Cardiac muscle cell (in vitro differentiated cells and primary cell): ENCODE results near the gene KRTAP2-3. TPM values are rescaled to one million over a fixed set of nuclear protein-coding genes. Genes with fewer than 3 reads are reported as not detected.

Experiments
- DNase-seq, 2 donors: peaks; one replicate each; pipeline versions ENCODE4 v3.0.0 to v3.0.0-alpha.2; 2010 to 2017; ENCODE audit warnings: low read depth in 1 of 2, low spot score in 1 of 2
- H3K27ac ChIP-seq: fragments of 200-600 bp; sonication (generic); 2 replicates; pipeline ENCODE4 v1.5.1; 2016
- H3K27me3 ChIP-seq: fragments of 200-600 bp; sonication (generic); 2 replicates; pipeline ENCODE4 v1.6.0; 2016; ENCODE audit warnings: control low read depth
- H3K36me3 ChIP-seq: fragments of 200-600 bp; sonication (generic); 2 replicates; pipeline ENCODE4 v1.5.1; 2016; ENCODE audit warnings: control low read depth
- H3K4me1 ChIP-seq: fragments of 200-600 bp; sonication (generic); 2 replicates; pipeline ENCODE4 v1.8.1; 2017; ENCODE audit warnings: low read depth, mild to moderate bottlenecking, mixed run types
- H3K4me3 ChIP-seq: fragments of 200-600 bp; sonication (generic); 2 replicates; pipeline ENCODE4 v1.5.1; 2016; ENCODE audit warnings: mild to moderate bottlenecking
- H3K9me3 ChIP-seq: fragments of 200-600 bp; sonication (generic); 2 replicates; pipeline ENCODE4 v1.5.1; 2017; ENCODE audit warnings: low read depth, mild to moderate bottlenecking, control low read depth
- CTCF ChIP-seq: IDR thresholded peaks from 2 replicates; pipeline ENCODE4 v1.5.1; 2012; ENCODE audit warnings: low read depth, mild to moderate bottlenecking, low read length
- polyA plus RNA-seq: library from polyadenylated mRNA; unstranded; fragments of >200 nt; fragmentation: Nextera tagmentation; extraction: Ambion mirVana; gene quantifications from 2 replicates; pipeline ENCODE4 v1.2.1, GENCODE V29; 2016
- total RNA-seq: library from RNA; depleted of rRNA; stranded (reverse); fragments of >200 nt; gene quantifications from 2 replicates; pipeline ENCODE4 v1.2.3, GENCODE V29; 2016

Gene KRTAP2-3
- total and polyA plus RNA-seq, 2 experiments from 2014 or later, result not detected

GRCh38 chr17:41012326-41013120 is 47.4 kb downstream of the KRTAP2-3 start:
- DNase-seq, result no peak
- no peak for TF ChIP-seq CTCF

GRCh38 chr17:41010441-41010840 is 49.5 kb downstream of the KRTAP2-3 start:
- Histone ChIP-seq H3K4me1 (no peaks in the 10 kb centered on the region), H3K4me3 (no peak overlapping the region), H3K36me3 (no peaks in the 10 kb centered on the region), H3K9me3 (no peaks in the 10 kb centered on the region), H3K27ac (no peak overlapping the region), H3K27me3 (no peaks in the 10 kb centered on the region)
- no peak for DNase-seq
- TF ChIP-seq CTCF, result no peak

More at GRCh38 chr17:41012326-41013120, 47.4 kb downstream of the KRTAP2-3 start:
- Histone ChIP-seq H3K36me3 (no peaks in the 10 kb centered on the region), H3K27ac (no peak overlapping the region), H3K27me3 (no peaks in the 10 kb centered on the region), H3K4me1 (no peaks in the 10 kb centered on the region), H3K4me3 (no peak overlapping the region), H3K9me3 (no peaks in the 10 kb centered on the region)

GRCh38 chr17:41009936-41010335 is 50.0 kb downstream of the KRTAP2-3 start:
- no peak overlapping the region for H3K27ac ChIP-seq
- DNase-seq, result no peak
- H3K4me1 ChIP-seq, result no peaks in the 10 kb centered on the region
- H3K4me3 ChIP-seq, result no peak overlapping the region
- H3K36me3 ChIP-seq, result no peaks in the 10 kb centered on the region
- TF ChIP-seq CTCF, result no peak
- H3K9me3 ChIP-seq, result no peaks in the 10 kb centered on the region
- no peaks in the 10 kb centered on the region for H3K27me3 ChIP-seq

- no peaks in the 10 kb centered on the region for H3K27me3 ChIP-seq
- no peaks in the 10 kb centered on the region for H3K36me3 ChIP-seq
- H3K4me1 ChIP-seq, result no peaks in the 10 kb centered on the region
- TF ChIP-seq CTCF, result no peak
- no peak for DNase-seq
- no peak overlapping the region for H3K4me3 ChIP-seq
- H3K27ac ChIP-seq, result no peak overlapping the region
- no peaks in the 10 kb centered on the region for H3K9me3 ChIP-seq
Measured at GRCh38 chr17:41009301-41009760, 50.6 kb downstream of the KRTAP2-3 start.

Other genes with a start within 250 kb of the KRTAP2-3 start
Only the 30 nearest of the 38 such genes appear.
- gene KRT20, start 174.9 kb downstream of the KRTAP2-3 start, total RNA-seq, result not detected in 2 replicates
- gene KRT20, start 174.9 kb downstream of the KRTAP2-3 start, polyA plus RNA-seq, result not detected in 2 replicates
- gene KRT23, start 122.5 kb downstream of the KRTAP2-3 start, total RNA-seq, result not detected in 2 replicates
- not detected in 2 replicates for gene KRT23, start 122.5 kb downstream of the KRTAP2-3 start, polyA plus RNA-seq
- gene KRT39, start 93.2 kb downstream of the KRTAP2-3 start, total RNA-seq, result not detected in 2 replicates
- not detected in 2 replicates for gene KRT39, start 93.2 kb downstream of the KRTAP2-3 start, polyA plus RNA-seq
- gene KRT40, start 75.8 kb downstream of the KRTAP2-3 start, total RNA-seq, result not detected in 2 replicates
- gene KRT40, start 75.8 kb downstream of the KRTAP2-3 start, polyA plus RNA-seq, result not detected in 2 replicates
- gene KRTAP3-3, start 66.0 kb downstream of the KRTAP2-3 start, total RNA-seq, result not detected in 2 replicates
- not detected in 2 replicates for gene KRTAP3-3, start 66.0 kb downstream of the KRTAP2-3 start, polyA plus RNA-seq
- not detected in 2 replicates for gene KRTAP3-2, start 60.2 kb downstream of the KRTAP2-3 start, total RNA-seq
- gene KRTAP3-2, start 60.2 kb downstream of the KRTAP2-3 start, polyA plus RNA-seq, result not detected in 2 replicates
- gene KRTAP3-1, start 51.0 kb downstream of the KRTAP2-3 start, total RNA-seq, result not detected in 2 replicates
- gene KRTAP3-1, start 51.0 kb downstream of the KRTAP2-3 start, polyA plus RNA-seq, result not detected in 2 replicates
- not detected in 2 replicates for gene KRTAP1-5, start 32.9 kb downstream of the KRTAP2-3 start, total RNA-seq
- gene KRTAP1-5, start 32.9 kb downstream of the KRTAP2-3 start, polyA plus RNA-seq, result not detected in 2 replicates
- not detected in 2 replicates for gene KRTAP1-4, start 29.9 kb downstream of the KRTAP2-3 start, total RNA-seq
- gene KRTAP1-4, start 29.9 kb downstream of the KRTAP2-3 start, polyA plus RNA-seq, result not detected in 2 replicates
- gene KRTAP1-3, start 25.2 kb downstream of the KRTAP2-3 start, total RNA-seq, result not detected in 2 replicates
- gene KRTAP1-3, start 25.2 kb downstream of the KRTAP2-3 start, polyA plus RNA-seq, result not detected in 2 replicates
- gene KRTAP1-1, start 18.7 kb downstream of the KRTAP2-3 start, total RNA-seq, result not detected in 2 replicates
- gene KRTAP1-1, start 18.7 kb downstream of the KRTAP2-3 start, polyA plus RNA-seq, result not detected in 2 replicates
- not detected in 2 replicates for gene KRTAP2-1, start 12.8 kb downstream of the KRTAP2-3 start, total RNA-seq
- gene KRTAP2-1, start 12.8 kb downstream of the KRTAP2-3 start, polyA plus RNA-seq, result not detected in 2 replicates
- gene KRTAP2-2, start 4.9 kb downstream of the KRTAP2-3 start, total RNA-seq, result not detected in 2 replicates
- not detected in 2 replicates for gene KRTAP2-2, start 4.9 kb downstream of the KRTAP2-3 start, polyA plus RNA-seq
- gene KRTAP2-4, start 5.8 kb upstream of the KRTAP2-3 start, total RNA-seq, result not detected in 2 replicates
- gene KRTAP2-4, start 5.8 kb upstream of the KRTAP2-3 start, polyA plus RNA-seq, result not detected in 2 replicates
- gene KRTAP4-7, start 24.0 kb upstream of the KRTAP2-3 start, total RNA-seq, result not detected in 2 replicates
- not detected in 2 replicates for gene KRTAP4-7, start 24.0 kb upstream of the KRTAP2-3 start, polyA plus RNA-seq
- not detected in 2 replicates for gene KRTAP4-8, start 38.0 kb upstream of the KRTAP2-3 start, total RNA-seq
- gene KRTAP4-8, start 38.0 kb upstream of the KRTAP2-3 start, polyA plus RNA-seq, result not detected in 2 replicates
- gene KRTAP4-16, start 42.1 kb upstream of the KRTAP2-3 start, total RNA-seq, result not detected in 2 replicates
- gene KRTAP4-16, start 42.1 kb upstream of the KRTAP2-3 start, polyA plus RNA-seq, result not detected in 2 replicates
- gene KRTAP4-9, start 45.3 kb upstream of the KRTAP2-3 start, total RNA-seq, result not detected in 2 replicates
- gene KRTAP4-9, start 45.3 kb upstream of the KRTAP2-3 start, polyA plus RNA-seq, result not detected in 2 replicates
- gene KRTAP4-11, start 58.3 kb upstream of the KRTAP2-3 start, total RNA-seq, result not detected in 2 replicates
- gene KRTAP4-11, start 58.3 kb upstream of the KRTAP2-3 start, polyA plus RNA-seq, result not detected in 2 replicates
- gene KRTAP4-12, start 64.1 kb upstream of the KRTAP2-3 start, total RNA-seq, result not detected in 2 replicates
- not detected in 2 replicates for gene KRTAP4-12, start 64.1 kb upstream of the KRTAP2-3 start, polyA plus RNA-seq
- gene KRTAP4-6, start 80.4 kb upstream of the KRTAP2-3 start, total RNA-seq, result not detected in 2 replicates
- not detected in 2 replicates for gene KRTAP4-6, start 80.4 kb upstream of the KRTAP2-3 start, polyA plus RNA-seq
- gene KRTAP4-5, start 89.7 kb upstream of the KRTAP2-3 start, total RNA-seq, result not detected in 2 replicates
- gene KRTAP4-5, start 89.7 kb upstream of the KRTAP2-3 start, polyA plus RNA-seq, result not detected in 2 replicates
- gene KRTAP4-4, start 100.6 kb upstream of the KRTAP2-3 start, total RNA-seq, result not detected in 2 replicates
- not detected in 2 replicates for gene KRTAP4-4, start 100.6 kb upstream of the KRTAP2-3 start, polyA plus RNA-seq
- gene KRTAP4-3, start 108.1 kb upstream of the KRTAP2-3 start, total RNA-seq, result not detected in 2 replicates
- gene KRTAP4-3, start 108.1 kb upstream of the KRTAP2-3 start, polyA plus RNA-seq, result not detected in 2 replicates
- not detected in 2 replicates for gene KRTAP4-2, start 118.1 kb upstream of the KRTAP2-3 start, total RNA-seq
- not detected in 2 replicates for gene KRTAP4-2, start 118.1 kb upstream of the KRTAP2-3 start, polyA plus RNA-seq
- gene KRTAP4-1, start 124.8 kb upstream of the KRTAP2-3 start, total RNA-seq, result not detected in 2 replicates
- gene KRTAP4-1, start 124.8 kb upstream of the KRTAP2-3 start, polyA plus RNA-seq, result not detected in 2 replicates
- not detected in 2 replicates for gene KRTAP9-1, start 129.8 kb upstream of the KRTAP2-3 start, total RNA-seq
- gene KRTAP9-1, start 129.8 kb upstream of the KRTAP2-3 start, polyA plus RNA-seq, result not detected in 2 replicates
- gene KRTAP9-2, start 166.5 kb upstream of the KRTAP2-3 start, total RNA-seq, result not detected in 2 replicates
- not detected in 2 replicates for gene KRTAP9-2, start 166.5 kb upstream of the KRTAP2-3 start, polyA plus RNA-seq
- not detected in 2 replicates for gene KRTAP9-3, start 172.3 kb upstream of the KRTAP2-3 start, total RNA-seq
- gene KRTAP9-3, start 172.3 kb upstream of the KRTAP2-3 start, polyA plus RNA-seq, result not detected in 2 replicates
- gene KRTAP9-8, start 177.9 kb upstream of the KRTAP2-3 start, total RNA-seq, result not detected in 2 replicates
- gene KRTAP9-8, start 177.9 kb upstream of the KRTAP2-3 start, polyA plus RNA-seq, result not detected in 2 replicates